ENCODE measurements around the gene ALKBH4.
"Not testable (repeated sequence)": the region's sequence is repeated elsewhere in the genome, so short reads cannot be mapped to it uniquely, and the experiment has no call there.

The ALKBH4 gene

DNA sequence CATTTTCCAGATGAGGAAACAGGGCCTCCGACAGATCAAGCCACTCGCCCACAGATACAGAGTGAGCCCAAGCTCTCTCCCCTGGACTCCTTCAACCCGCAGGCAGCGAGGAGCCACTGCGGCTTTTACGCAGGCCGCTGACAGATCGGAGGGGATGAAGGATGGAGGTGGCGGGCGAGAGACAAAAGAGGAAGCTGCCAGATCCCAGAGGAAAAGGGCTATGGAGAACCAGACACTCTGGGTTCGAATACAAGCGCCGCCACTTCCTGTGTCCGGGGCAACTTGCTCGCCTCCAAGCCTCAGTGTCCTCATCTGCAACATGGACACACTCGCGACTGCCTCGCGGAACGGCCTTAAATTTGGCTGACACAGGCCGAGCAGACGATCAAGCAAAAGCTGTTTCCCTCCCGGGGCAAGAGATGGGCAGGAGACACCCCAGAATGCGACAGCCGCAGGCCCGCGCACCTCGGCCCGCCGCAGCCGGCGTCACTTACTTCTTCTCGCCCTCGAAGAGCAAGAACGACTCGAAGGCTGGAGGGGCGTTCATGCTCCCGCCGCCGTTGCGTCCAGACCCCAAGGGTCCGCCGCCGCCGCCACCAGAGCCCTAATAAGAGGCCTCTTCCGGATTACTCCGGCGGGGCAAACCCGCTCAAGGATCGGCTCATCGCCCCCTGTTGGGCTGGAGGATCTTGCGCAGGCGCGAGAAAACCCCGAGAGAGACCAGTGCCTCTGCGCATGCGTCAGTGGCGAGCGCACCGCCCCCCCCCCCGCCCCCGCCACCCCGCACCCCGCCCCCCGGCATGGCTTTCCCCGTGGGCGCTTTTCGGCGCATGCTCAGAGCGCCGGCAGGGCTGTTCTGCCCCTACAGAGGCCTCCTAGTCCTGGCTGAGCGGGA lies 13.9 kb upstream of the ALKBH4 start, which contains the start of gene POLR2J:
Gene POLR2J, minus strand, starts transcription at position 609 of the 895 bp plus-strand sequence. Its CDS starts 62 bp downstream, at position 547.
- DNase-seq: not testable (repeated sequence)

DNA sequence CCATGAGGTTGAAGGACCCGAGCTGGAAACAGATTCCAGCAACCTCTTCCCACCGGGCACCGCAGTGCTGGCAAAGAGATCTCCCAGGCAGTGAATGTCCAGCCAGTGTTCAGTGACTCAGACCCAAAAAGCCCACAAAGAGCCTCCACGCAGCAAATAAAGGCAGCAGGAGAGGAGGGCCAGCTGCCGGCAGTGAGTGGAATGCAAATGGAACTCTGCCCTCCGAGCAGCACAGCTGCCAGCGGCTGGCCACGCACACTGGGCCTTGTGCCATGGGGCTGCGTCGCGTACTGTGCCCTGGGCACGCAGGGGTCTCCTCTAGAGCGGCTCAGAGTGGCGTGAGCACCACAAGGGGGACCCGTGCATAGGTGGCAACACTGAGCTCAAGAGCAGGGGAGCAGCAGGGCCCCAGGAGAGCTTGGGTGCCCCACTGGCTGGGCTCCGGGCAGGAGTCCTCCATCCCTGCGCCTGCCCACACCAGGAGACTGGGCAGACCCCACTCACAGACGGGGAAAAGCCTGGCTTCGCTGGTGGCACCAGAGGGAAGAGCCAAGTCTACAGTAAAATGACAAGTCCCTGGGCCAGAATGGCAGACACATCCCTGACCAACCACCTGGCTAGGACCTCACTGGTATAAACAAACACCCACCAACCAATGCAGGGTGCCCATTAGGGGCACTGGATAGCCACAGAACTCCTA lies 10.2 kb upstream of the ALKBH4 start:
- not testable (repeated sequence) for DNase-seq

- DNase-seq: not testable (repeated sequence)
Measured at GRCh38 chr7:102474116-102474515, 9.5 kb upstream of the ALKBH4 start.

DNA sequence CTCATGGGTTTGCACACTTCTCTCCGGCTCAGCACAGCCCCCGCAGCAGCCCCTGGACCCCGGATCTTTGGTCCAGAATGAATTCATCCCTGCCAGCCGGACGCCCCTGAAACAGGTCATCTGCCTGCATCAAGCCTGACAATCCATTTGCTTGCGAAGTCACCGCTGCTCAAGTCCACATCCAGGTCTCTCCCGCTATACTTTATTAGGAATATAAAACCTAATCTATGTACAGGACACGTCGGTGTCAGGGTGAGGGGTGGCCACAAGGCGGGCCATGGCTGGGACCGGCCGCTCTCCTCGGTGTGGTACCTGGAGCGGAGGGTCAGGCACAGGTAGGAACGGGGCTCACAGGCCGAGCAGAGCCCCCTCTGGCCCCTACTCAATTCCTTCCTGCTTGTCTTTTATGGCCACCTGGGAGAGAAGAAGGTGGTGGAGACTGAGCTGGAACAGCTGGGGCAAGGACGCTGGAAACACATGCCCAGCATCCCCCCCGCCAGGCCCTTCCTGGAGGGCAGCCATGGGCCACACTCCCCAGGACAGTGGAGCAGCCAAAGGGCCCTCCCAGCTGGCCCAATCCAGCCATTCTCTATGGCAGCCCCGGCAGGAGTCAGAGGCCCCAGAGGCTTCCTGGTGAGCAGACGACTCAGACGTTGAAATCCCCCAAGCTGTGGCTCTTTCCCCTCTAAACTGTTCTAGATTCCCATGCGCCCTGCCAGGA lies 8.8 kb upstream of the ALKBH4 start:
- no peak for DNase-seq

DNA sequence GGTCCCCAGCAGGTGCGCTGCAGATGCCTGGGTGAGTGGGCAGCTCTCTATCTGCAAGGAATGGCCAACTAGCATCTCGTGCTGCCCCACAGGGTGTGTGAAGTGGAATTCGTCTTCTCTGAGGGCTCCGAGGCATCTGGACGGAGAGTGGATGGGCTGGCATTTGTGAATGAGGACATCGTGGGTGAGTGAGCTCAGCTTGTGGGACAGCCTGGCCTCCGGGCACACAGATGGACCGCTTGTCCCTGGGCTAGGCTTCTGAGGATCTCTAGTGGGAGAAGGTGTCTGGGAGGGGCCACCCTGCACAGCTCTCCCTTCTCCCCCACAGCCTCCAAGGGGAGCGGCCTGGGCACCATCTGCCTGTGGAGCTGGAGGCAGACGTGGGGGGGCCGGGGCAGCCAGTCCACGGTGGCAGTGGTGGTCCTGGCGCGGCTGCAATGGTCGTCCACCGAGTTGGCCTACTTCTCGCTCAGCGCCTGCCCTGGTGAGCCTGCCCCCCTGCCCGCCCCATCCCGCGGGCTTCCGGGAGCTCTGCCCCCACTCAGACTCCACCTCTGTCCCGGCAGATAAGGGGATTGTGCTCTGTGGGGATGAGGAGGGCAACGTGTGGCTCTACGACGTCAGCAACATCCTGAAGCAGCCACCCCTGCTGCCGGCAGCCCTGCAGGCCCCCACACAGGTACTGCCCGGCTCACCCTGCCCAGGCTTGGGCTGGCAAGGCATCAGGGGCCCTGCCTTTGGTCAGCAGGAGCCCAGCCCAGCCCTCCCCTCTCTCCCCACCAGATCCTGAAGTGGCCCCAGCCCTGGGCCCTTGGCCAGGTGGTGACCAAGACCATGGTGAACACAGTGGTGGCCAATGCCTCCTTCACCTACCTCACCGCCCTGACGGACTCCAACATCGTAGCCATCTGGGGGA lies 7.7 kb upstream of the ALKBH4 start:
- DNase-seq: no peak

GRCh38 chr7:102471791-102472125 lies 7.1 kb upstream of the ALKBH4 start:
- DNase-seq: no peak

GRCh38 chr7:102469972-102470825 lies 5.5 kb upstream of the ALKBH4 start:
- DNase-seq: no peak

DNA sequence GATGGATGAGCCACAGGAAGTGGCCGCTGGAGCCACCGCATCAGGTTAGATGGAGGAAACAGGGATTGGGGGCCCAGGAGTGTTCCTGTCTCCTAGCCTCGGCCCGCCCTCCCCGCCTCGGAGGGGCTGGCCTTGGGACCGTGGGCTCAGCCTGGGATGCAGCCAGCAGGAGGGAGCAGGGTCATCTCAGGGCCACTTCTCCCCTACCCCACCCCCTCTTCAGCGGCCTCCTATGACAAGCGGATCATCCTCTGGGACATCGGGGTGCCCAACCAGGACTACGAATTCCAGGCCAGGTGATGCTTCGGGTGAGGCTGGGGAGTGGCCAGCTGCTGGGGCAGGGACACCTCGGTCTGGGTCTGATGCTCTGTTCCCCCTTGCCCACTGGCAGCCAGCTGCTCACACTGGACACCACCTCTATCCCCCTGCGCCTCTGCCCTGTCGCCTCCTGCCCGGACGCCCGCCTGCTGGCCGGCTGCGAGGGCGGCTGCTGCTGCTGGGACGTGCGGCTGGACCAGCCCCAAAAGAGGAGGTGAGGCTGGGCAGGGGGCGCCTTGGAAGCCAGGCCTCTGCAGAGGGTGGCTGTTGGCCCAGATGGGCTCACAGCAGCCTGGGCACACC lies 4.8 kb upstream of the ALKBH4 start:
- no peak for DNase-seq

DNA sequence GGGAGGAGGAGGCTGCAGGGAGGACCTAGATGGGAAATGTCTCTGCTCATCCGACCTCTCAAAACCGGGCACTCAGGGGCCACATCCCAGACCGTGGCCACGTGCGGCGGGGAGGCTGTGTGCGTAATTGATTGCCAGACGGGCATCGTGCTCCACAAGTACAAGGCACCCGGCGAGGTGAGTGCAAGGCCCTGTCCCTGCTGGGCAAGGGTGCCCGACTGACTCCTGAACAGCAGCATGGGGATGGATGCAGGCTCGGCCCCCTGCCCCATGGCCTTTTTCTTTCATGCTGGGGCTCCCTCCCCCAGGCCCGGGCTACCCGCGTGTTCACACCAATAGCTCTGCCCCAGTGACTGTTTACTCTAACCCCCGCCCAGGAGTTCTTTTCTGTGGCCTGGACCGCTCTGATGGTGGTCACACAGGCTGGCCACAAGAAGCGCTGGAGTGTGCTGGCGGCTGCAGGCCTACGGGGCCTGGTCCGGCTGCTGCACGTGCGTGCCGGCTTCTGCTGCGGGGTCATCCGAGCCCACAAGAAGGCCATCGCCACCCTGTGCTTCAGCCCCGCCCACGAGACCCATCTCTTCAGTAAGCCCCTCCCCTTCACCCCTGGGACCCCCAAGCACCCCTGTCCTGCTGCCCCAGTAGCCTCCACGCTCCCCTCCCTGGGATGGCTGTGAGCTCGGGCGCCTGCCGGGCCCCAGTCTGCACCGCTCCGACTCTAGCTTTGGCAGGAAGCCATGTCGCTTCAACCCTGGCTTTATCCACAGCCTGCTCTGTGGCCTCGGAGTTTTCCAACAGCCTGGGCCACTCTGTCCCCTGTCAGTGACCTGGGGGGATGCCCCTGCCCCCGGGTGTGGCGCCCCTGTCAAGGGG lies 4.1 kb upstream of the ALKBH4 start:
- DNase-seq: no peak

GRCh38 chr7:102467581-102468477 lies 3.2 kb upstream of the ALKBH4 start:
- DNase-seq: no peak

DNA sequence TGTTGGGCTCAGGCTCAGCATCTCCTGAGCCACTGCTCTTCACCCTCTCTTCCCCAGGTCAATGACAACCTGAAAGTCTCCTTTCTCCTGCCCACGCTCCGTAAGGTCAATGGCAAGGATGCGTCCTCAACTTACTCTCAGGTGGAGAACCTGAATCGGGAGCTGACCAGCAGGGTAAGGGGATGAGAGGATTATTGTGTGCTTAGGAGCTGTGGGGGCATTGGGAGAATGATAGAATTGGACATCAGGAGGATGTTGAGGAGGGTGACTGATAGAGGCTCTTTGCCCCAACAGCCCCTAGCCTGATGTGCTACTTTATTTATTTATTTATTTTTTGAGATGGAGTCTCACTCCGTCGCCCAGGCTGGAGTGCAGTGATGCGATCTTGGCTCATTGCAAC lies 1.4 kb upstream of the ALKBH4 start:
- DNase-seq: no peak

- DNase-seq: no peak
Measured at GRCh38 chr7:102463841-102464576, 654 bp downstream of the ALKBH4 start.

GRCh38 chr7:102460467-102460866 lies 4.2 kb downstream of the ALKBH4 start:
- no peak for DNase-seq

GRCh38 chr7:102459221-102459844 lies 5.3 kb downstream of the ALKBH4 start:
- no peak for DNase-seq

DNA sequence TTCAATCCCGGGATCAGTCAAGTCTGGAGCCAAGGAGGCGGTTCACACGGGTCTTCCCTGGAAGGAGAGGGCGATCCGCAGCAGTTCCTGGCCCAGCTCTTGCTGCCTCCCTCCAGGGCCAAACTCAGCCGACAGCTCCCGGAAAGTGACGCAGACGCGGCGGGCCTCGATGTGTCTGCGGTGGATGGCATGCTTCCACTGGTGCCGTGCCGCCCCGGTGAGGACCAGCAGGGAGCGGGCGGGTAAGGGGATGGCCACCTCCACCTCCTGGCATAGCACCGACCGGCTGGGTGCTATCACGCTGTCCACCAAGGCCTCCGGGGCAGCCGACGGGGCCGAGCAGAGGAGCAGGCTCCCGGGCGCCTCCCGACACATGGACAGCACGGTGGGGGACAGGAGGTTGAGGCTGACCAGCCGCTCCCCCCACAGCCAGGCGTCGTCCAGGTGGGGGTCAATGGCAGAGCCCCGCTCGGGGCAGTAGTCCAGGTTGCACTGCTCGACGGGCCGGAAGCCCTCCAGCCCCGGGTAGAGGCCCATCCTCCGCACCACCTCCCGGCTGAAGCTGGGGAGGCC lies 7.2 kb downstream of the ALKBH4 start:
- DNase-seq: no peak

DNA sequence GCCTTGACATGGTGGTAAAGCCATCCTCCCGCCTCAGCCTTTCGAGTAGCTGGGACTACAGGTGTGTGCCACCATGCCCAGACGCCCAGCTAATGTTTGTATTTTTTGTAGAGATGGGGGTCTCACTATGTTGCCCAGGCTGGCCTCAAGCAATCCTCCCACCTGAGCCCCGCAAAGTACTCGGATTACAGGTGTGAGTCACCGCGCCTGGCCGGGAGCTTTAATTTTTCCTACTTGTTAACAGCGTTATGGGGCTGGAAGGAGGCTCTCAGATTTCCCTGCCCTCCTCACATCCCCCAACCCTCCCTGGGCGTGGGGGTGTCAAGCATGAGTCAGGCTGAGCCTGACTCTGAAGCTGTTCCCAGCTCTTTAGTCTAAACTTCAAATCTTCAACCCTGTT lies 8.3 kb downstream of the ALKBH4 start:
- no peak for DNase-seq

DNA sequence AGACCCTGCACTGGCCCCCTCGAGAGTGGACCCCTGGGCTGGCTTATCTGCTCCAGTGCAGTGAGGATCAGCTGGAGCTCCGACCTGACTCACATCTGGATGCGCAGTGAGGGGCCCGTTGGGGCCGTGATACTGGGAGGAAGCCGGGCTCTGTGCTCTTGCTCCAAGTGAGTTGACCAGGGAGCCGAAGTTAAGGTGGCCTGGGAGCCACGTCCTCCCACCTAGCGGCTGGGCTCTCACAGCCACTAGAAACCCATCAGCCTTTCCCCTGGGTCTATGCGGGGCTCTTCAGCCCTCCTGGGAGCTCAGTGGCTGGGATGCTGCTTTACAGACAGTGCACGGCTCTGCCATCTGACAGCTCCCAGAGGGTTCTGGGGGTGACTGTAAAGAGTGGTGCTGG lies 9.1 kb downstream of the ALKBH4 start:
- DNase-seq: no peak
